Small intestine (tissue), 7 donors: ENCODE measurements around the gene GIGYF1. TPM values are rescaled to one million over a fixed set of nuclear protein-coding genes. Genes with fewer than 3 reads are reported as not detected.
"Not testable (repeated sequence)": the region's sequence is repeated elsewhere in the genome, so short reads cannot be mapped to it uniquely, and the experiment has no call there.

ENCODE experiments used
- DNase-seq, 2 donors: peaks; one replicate each; pipeline versions ENCODE4 v3.0.0 to v3.0.0-alpha.2; 2013
- FAIRE-seq: peaks from 2 replicates; lab custom pipeline; 2012; peaks lifted over from hg19 to GRCh38; lab: Jason Lieb, UNC
- H3K27ac ChIP-seq, 3 donors: one replicate each; pipeline ENCODE4 v1.5.1; 2013; ENCODE audit warnings: low read length in 2 of 3, mild to moderate bottlenecking in 2 of 3, control low read depth in 1 of 3, inconsistent platforms in 1 of 3, low read depth in 1 of 3, moderate library complexity in 1 of 3
- H3K27me3 ChIP-seq, 3 donors: one replicate each; pipeline ENCODE4 v1.6.1; 2013; ENCODE audit warnings: low read length in 3 of 3, inconsistent platforms in 1 of 3; ENCODE audit not compliant: control insufficient read depth in 3 of 3, insufficient read depth in 3 of 3
- H3K36me3 ChIP-seq, 3 donors: one replicate each; pipeline ENCODE4 v1.6.1; 2013; ENCODE audit warnings: low read length in 3 of 3, inconsistent platforms in 1 of 3, low read depth in 1 of 3, mild to moderate bottlenecking in 1 of 3, moderate library complexity in 1 of 3; ENCODE audit not compliant: control insufficient read depth in 3 of 3, insufficient read depth in 2 of 3
- H3K4me1 ChIP-seq, 3 donors: one replicate each; pipeline ENCODE4 v1.6.1; 2013; ENCODE audit warnings: low read length in 2 of 3, inconsistent platforms in 1 of 3, low read depth in 1 of 3, mild to moderate bottlenecking in 1 of 3, moderate library complexity in 1 of 3; ENCODE audit not compliant: control insufficient read depth in 3 of 3, insufficient read depth in 2 of 3
- H3K4me3 ChIP-seq, 3 donors: one replicate each; pipeline ENCODE4 v1.5.1; 2013; ENCODE audit warnings: low read length in 3 of 3, control low read depth in 1 of 3, inconsistent platforms in 1 of 3, low read depth in 1 of 3, mild to moderate bottlenecking in 1 of 3, moderate library complexity in 1 of 3
- H3K9me3 ChIP-seq, 2 donors: one replicate each; pipeline ENCODE4 v1.6.1; 2013; ENCODE audit warnings: low read depth in 1 of 2, low read length in 1 of 2; ENCODE audit not compliant: control insufficient read depth in 2 of 2, insufficient read depth in 1 of 2
- WGBS, 3 donors: extraction: QIAGEN DNeasy Blood & Tissue Kit; methylation state at CpG; one replicate each; pipeline ENCODE4 v1.1.7; 2013; 5-methylcytosine and 5-hydroxymethylcytosine counted together
- polyA plus RNA-seq, 4 donors: library from polyadenylated mRNA; stranded (reverse) in 3 of 4; unstranded in 1 of 4; fragments of 200-250 nt in 3 of 4; fragments of 120-200 nt in 1 of 4; gene quantifications; one replicate each; pipeline versions ENCODE4 v1.2.1 to v1.2.3, GENCODE V29; 2013
- donor health status: healthy with polysubstance abuse.
- donor health status: control.
- donor health status: control.
- donor health status: Bipolar disorder and iron deficiency.
- donor health status: healthy.

Gene GIGYF1
- polyA plus RNA-seq, 4 donors, result 15.7 to 49.1 (median 17.9) TPM

GRCh38 chr7:100705753-100706671 lies 12.0 kb upstream of the GIGYF1 start, which contains the start of gene POP7:
POP7 (plus strand) TSS chr7:100706121; CDS start chr7:100706831, 710 bp downstream.
- Histone ChIP-seq H3K27me3 (no peaks in the 10 kb centered on the region), H3K27ac (peak within 1 kb of the TSS; percentile 82 to 99 (median 95)), H3K4me1 (peaks cover 0 to 18% (median 3%) of the 10 kb centered on the region in 3 donors), H3K36me3 (peaks cover 0 to 24% (median 0%) of the 10 kb centered on the region in 3 donors), H3K4me3 (peak within 1 kb of the TSS; percentile 76 to 94 (median 93)), H3K9me3 (no peaks in the 10 kb centered on the region)
- 0 to 1% (median 1%) methylated on average over 80 to 86 of the region's 86 CpGs for WGBS, 3 donors
- DNase-seq, result peak; percentile 97 to 100
- FAIRE-seq, result no peak

- Histone ChIP-seq H3K4me1 (peaks cover 0 to 18% (median 3%) of the 10 kb centered on the region in 3 donors), H3K27ac (peak overlapping the region; percentile 82 to 99 (median 95)), H3K9me3 (no peaks in the 10 kb centered on the region), H3K4me3 (peak overlapping the region; percentile 76 to 94 (median 93)), H3K36me3 (peaks cover 0 to 21% (median 0%) of the 10 kb centered on the region in 3 donors), H3K27me3 (no peaks in the 10 kb centered on the region)
- DNase-seq, result peak; percentile 54 to 89
- FAIRE-seq, result no peak
- WGBS, 3 donors, result 0 to 1% (median 0%) methylated on average over 13 to 25 of the region's 25 CpGs
Measured at GRCh38 chr7:100705320-100705752, 11.3 kb upstream of the GIGYF1 start.

- H3K9me3 ChIP-seq, H3K27ac ChIP-seq, H3K4me1 ChIP-seq, DNase-seq, H3K36me3 ChIP-seq, H3K4me3 ChIP-seq, H3K27me3 ChIP-seq, FAIRE-seq: not testable (repeated sequence)
- WGBS, 3 donors, result 55 to 83% (median 68%) methylated on average over 3 of the region's 3 CpGs
Measured at GRCh38 chr7:100701089-100701488, 7.0 kb upstream of the GIGYF1 start.

GRCh38 chr7:100699018-100699417 lies 5.0 kb upstream of the GIGYF1 start:
- no peak overlapping the region for H3K27ac ChIP-seq
- H3K36me3 ChIP-seq, result no peaks in the 10 kb centered on the region
- H3K27me3 ChIP-seq, result peaks cover 0 to 11% (median 2%) of the 10 kb centered on the region in 3 donors
- no peak overlapping the region for H3K4me3 ChIP-seq
- peaks cover 0 to 7% (median 0%) of the 10 kb centered on the region in 3 donors for H3K4me1 ChIP-seq
- FAIRE-seq (no peak), DNase-seq (no peak)
- H3K9me3 ChIP-seq, result no peaks in the 10 kb centered on the region
- WGBS, 3 donors, result 25 to 69% (median 41%) methylated on average over 5 to 6 of the region's 6 CpGs

GRCh38 chr7:100696123-100696521 lies 2.1 kb upstream of the GIGYF1 start:
- Histone ChIP-seq H3K27me3 (peaks cover 0 to 11% (median 2%) of the 10 kb centered on the region in 3 donors), H3K9me3 (no peaks in the 10 kb centered on the region), H3K36me3 (peaks cover 0 to 13% (median 0%) of the 10 kb centered on the region in 3 donors), H3K27ac (no peak overlapping the region), H3K4me1 (peaks cover 0 to 24% (median 0%) of the 10 kb centered on the region in 3 donors), H3K4me3 (no peak overlapping the region)
- DNase-seq (no peak), FAIRE-seq (no peak)
- 53 to 76% (median 55%) methylated on average over 6 of the region's 6 CpGs for WGBS, 3 donors

- FAIRE-seq, result no peak
- peaks cover 0 to 37% (median 0%) of the 10 kb centered on the region in 3 donors for H3K36me3 ChIP-seq
- H3K27me3 ChIP-seq, result peaks cover 0 to 8% (median 0%) of the 10 kb centered on the region in 3 donors
- WGBS, 3 donors, result 0 to 1% (median 0%) methylated on average over 13 to 81 of the region's 81 CpGs
- H3K4me3 ChIP-seq, result peak overlapping the region; percentile 73 to 97 (median 89)
- peaks cover 0 to 24% (median 0%) of the 10 kb centered on the region in 3 donors for H3K4me1 ChIP-seq
- H3K27ac ChIP-seq, result peak overlapping the region; percentile 2 to 63 (median 21)
- H3K9me3 ChIP-seq, result no peaks in the 10 kb centered on the region
- DNase-seq, result peak in 1 of 2 donors; percentile 50
Measured at GRCh38 chr7:100693312-100694097, 545 bp downstream of the GIGYF1 start.

GRCh38 chr7:100692578-100692961 lies 1.5 kb downstream of the GIGYF1 start:
- H3K4me1 ChIP-seq, result peaks cover 0 to 24% (median 0%) of the 10 kb centered on the region in 3 donors
- H3K9me3 ChIP-seq, result no peaks in the 10 kb centered on the region
- 56 to 68% (median 68%) methylated on average over 6 of the region's 6 CpGs for WGBS, 3 donors
- FAIRE-seq, result no peak
- peak overlapping the region in 2 of 3 donors; percentile 73 to 89 for H3K4me3 ChIP-seq
- no peak for DNase-seq
- H3K27ac ChIP-seq, result no peak overlapping the region
- peaks cover 0 to 8% (median 0%) of the 10 kb centered on the region in 3 donors for H3K27me3 ChIP-seq
- H3K36me3 ChIP-seq, result peaks cover 0 to 46% (median 5%) of the 10 kb centered on the region in 3 donors
